ENCODE measurements around the gene ACP2. TPM values are rescaled to one million over a fixed set of nuclear protein-coding genes. Genes with fewer than 3 reads are reported as not detected.
A peak's percentile ranks its signal among the peaks of the same experiment; 100 is the strongest.

The ACP2 gene
- total and polyA plus RNA-seq, 9 of the 15 experiments (the other 6 are each of a cell fraction or from before 2014, with no cell fraction given), result 1.9 to 20.0 (median 11.6) TPM

DNA sequence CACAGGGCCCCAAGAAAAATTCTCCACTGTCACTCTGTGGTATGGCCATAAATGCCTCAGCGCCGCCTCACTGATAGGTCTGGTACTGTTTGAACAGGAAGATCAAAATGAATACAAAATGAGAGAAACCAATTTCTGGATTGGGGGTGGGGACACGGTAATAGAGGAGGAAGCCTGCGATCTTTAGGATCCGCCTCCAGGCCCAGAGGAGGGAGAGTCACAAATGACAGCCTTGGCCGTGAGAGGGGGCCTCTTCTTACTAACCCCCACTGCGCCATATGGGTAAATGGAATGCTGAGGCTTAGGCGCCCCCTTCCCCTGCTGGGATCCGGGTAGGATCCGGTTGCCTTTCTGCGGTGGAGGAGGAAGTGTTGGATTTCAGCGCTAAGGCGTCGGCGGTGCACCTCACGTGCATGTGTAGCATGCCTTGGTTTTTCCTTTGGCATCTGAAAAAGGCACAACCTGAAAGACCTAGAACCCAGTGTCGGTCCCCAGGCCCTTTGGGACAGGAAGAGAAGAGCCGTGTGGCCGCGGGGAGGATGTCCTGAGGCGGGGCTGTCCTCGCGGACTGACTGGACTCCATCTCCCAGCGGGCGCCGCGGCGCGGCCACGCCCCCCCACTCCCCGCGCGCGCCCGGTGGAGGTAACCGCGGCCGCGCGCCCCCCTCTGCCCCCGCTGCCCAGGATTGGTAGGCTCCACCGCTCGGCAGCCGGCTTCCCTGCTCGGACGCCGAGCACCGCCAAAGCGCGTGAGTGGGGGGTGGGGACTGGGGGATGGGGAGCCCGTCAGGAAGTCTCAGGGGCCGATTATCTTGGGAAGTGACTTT lies 20.6 kb upstream of the ACP2 start (continued):
- TF ChIP-seq, protein P1, sequence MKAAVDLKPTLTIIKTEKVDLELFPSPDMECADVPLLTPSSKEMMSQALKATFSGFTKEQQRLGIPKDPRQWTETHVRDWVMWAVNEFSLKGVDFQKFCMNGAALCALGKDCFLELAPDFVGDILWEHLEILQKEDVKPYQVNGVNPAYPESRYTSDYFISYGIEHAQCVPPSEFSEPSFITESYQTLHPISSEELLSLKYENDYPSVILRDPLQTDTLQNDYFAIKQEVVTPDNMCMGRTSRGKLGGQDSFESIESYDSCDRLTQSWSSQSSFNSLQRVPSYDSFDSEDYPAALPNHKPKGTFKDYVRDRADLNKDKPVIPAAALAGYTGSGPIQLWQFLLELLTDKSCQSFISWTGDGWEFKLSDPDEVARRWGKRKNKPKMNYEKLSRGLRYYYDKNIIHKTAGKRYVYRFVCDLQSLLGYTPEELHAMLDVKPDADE (conservative IDR thresholded peaks at IDR 0.05; ENCODE audit: control insufficient read depth, low read depth, low read length), result peak; percentile 85
- TF ChIP-seq ZFP1 (CRISPR knock-in tag; IDR thresholded peaks at IDR 0.05), result no peak
- TF ChIP-seq L3MBTL2 (IDR thresholded peaks at IDR 0.05), result peak; percentile 97
- peak; percentile 86 for TF ChIP-seq HCFC1 (IDR thresholded peaks at IDR 0.05; ENCODE audit: low read depth, low read length)
- peak; percentile 56; the same call in 1 of the 2 replicates for TF ChIP-seq SMARCE1 (IDR thresholded peaks at IDR 0.05)
- peak in 1 of 2 experiments; percentile 69; a peak in 1 of 4 replicates for TF ChIP-seq ARNT (IDR thresholded peaks at IDR 0.05)
- no peak; the same call in 1 of the 2 replicates for TF ChIP-seq ZNF311 (CRISPR knock-in tag; IDR thresholded peaks at IDR 0.05)
- TF ChIP-seq, protein P2, sequence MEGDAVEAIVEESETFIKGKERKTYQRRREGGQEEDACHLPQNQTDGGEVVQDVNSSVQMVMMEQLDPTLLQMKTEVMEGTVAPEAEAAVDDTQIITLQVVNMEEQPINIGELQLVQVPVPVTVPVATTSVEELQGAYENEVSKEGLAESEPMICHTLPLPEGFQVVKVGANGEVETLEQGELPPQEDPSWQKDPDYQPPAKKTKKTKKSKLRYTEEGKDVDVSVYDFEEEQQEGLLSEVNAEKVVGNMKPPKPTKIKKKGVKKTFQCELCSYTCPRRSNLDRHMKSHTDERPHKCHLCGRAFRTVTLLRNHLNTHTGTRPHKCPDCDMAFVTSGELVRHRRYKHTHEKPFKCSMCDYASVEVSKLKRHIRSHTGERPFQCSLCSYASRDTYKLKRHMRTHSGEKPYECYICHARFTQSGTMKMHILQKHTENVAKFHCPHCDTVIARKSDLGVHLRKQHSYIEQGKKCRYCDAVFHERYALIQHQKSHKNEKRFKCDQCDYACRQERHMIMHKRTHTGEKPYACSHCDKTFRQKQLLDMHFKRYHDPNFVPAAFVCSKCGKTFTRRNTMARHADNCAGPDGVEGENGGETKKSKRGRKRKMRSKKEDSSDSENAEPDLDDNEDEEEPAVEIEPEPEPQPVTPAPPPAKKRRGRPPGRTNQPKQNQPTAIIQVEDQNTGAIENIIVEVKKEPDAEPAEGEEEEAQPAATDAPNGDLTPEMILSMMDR (IDR thresholded peaks at IDR 0.05 in 2 of 3, conservative IDR thresholded peaks at IDR 0.05 in 1 of 3; ENCODE audit: insufficient read depth in 2 of 3, low read depth in 1 of 3, low read length in 3 of 3), result peak; percentile 31 to 48 (median 39); a peak in 4 of 6 replicates
- TF ChIP-seq ZNF785 (CRISPR knock-in tag; IDR thresholded peaks at IDR 0.05), result no peak
- TF ChIP-seq, protein P3, sequence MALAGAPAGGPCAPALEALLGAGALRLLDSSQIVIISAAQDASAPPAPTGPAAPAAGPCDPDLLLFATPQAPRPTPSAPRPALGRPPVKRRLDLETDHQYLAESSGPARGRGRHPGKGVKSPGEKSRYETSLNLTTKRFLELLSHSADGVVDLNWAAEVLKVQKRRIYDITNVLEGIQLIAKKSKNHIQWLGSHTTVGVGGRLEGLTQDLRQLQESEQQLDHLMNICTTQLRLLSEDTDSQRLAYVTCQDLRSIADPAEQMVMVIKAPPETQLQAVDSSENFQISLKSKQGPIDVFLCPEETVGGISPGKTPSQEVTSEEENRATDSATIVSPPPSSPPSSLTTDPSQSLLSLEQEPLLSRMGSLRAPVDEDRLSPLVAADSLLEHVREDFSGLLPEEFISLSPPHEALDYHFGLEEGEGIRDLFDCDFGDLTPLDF (CRISPR knock-in tag; IDR thresholded peaks at IDR 0.05), result peak; percentile 29; the same call in 1 of the 2 replicates
- no peak for TF ChIP-seq MCM2 (IDR thresholded peaks at IDR 0.05; ENCODE audit: low read depth)
- no peak for TF ChIP-seq ZNF197 (CRISPR knock-in tag; IDR thresholded peaks at IDR 0.05; ENCODE audit: low read depth)
- TF ChIP-seq ZNF175 (CRISPR knock-in tag; IDR thresholded peaks at IDR 0.05; ENCODE audit: low read depth), result peak; percentile 87; the same call in 1 of the 2 replicates
- TF ChIP-seq, protein P4, sequence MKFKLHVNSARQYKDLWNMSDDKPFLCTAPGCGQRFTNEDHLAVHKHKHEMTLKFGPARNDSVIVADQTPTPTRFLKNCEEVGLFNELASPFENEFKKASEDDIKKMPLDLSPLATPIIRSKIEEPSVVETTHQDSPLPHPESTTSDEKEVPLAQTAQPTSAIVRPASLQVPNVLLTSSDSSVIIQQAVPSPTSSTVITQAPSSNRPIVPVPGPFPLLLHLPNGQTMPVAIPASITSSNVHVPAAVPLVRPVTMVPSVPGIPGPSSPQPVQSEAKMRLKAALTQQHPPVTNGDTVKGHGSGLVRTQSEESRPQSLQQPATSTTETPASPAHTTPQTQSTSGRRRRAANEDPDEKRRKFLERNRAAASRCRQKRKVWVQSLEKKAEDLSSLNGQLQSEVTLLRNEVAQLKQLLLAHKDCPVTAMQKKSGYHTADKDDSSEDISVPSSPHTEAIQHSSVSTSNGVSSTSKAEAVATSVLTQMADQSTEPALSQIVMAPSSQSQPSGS (CRISPR knock-in tag; IDR thresholded peaks at IDR 0.05), result no peak
- peak; percentile 25 to 44; a peak in 2 of 4 replicates for TF ChIP-seq SIX5 (IDR thresholded peaks at IDR 0.05; ENCODE audit: borderline replicate concordance in 1 of 2, insufficient read depth in 1 of 2, low read depth in 1 of 2, low read length in 2 of 2)
- peak; percentile 58; the same call in 1 of the 2 replicates for TF ChIP-seq E2F3 (CRISPR knock-in tag; IDR thresholded peaks at IDR 0.05)
- peak; percentile 3 for TF ChIP-seq HMGN3 (IDR thresholded peaks at IDR 0.05; ENCODE audit: borderline replicate concordance, extremely low read depth, insufficient read length, low read depth, low read length)
- TF ChIP-seq JUN (IDR thresholded peaks at IDR 0.05; ENCODE audit: borderline replicate concordance, low read depth, low read length), result peak; percentile 31; the same call in 1 of the 2 replicates
- TF ChIP-seq JUN (CRISPR knock-in tag; IDR thresholded peaks at IDR 0.05; ENCODE audit: borderline replicate concordance), result no peak; the same call in 1 of the 2 replicates
- peak; percentile 75 for TF ChIP-seq FOXM1 (IDR thresholded peaks at IDR 0.05; ENCODE audit: low read depth)
- no peak for TF ChIP-seq FOXM1 (CRISPR knock-in tag; IDR thresholded peaks at IDR 0.05; ENCODE audit: low read depth)

All from K562 (cell line).